Measurements from ENCODE around the gene FCHO1.

GRCh38 chr19:17775991-17776803, 24.9 kb downstream of the FCHO1 start:
- TF ChIP-seq CTCF (IDR thresholded peaks at IDR 0.05) (no peak), POLR2A (IDR thresholded peaks at IDR 0.05) (no peak)
